ENCODE data around the gene KLRF1. TPM values are rescaled to one million over a fixed set of nuclear protein-coding genes. Genes with fewer than 3 reads are reported as not detected.

KLRF1 gene
- total and polyA plus RNA-seq, 4 donors = 0.21 to 0.40 (median 0.23) TPM

- Histone ChIP-seq H3K9me3 (ENCODE audit: control insufficient read depth, insufficient read depth, low read length) (no peaks in the 10 kb centered on the region), H3K4me3 (ENCODE audit: low read depth, low read length) (no peak overlapping the region), H3K4me1 (ENCODE audit: control insufficient read depth, insufficient read depth, low read length) (no peaks in the 10 kb centered on the region), H3K27ac (ENCODE audit: low read depth, low read length) (no peak overlapping the region), H3K27me3 (ENCODE audit: control insufficient read depth, insufficient read depth, low read length) (no peaks in the 10 kb centered on the region), H3K36me3 (ENCODE audit: control insufficient read depth, insufficient read depth, low read length) (no peaks in the 10 kb centered on the region)
- DNase-seq (ENCODE audit: low read depth in 4 of 6, low spot score in 6 of 6) = no peak
- no CpG with 5 or more reads among the region's 3 CpGs for WGBS (ENCODE audit: insufficient coverage)
Observed at GRCh38 chr12:9831720-9832119, 4.4 kb downstream of the KLRF1 start.

- no CpG with 5 or more reads among the region's 3 CpGs for WGBS (ENCODE audit: insufficient coverage)
- no peaks in the 10 kb centered on the region for H3K36me3 ChIP-seq (ENCODE audit: control insufficient read depth, insufficient read depth, low read length)
- no peaks in the 10 kb centered on the region for H3K4me1 ChIP-seq (ENCODE audit: control insufficient read depth, insufficient read depth, low read length)
- no peak overlapping the region for H3K4me3 ChIP-seq (ENCODE audit: low read depth, low read length)
- H3K9me3 ChIP-seq (ENCODE audit: control insufficient read depth, insufficient read depth, low read length) = no peaks in the 10 kb centered on the region
- no peak for DNase-seq (ENCODE audit: low read depth in 4 of 6, low spot score in 6 of 6)
- H3K27ac ChIP-seq (ENCODE audit: low read depth, low read length) = no peak overlapping the region
- no peaks in the 10 kb centered on the region for H3K27me3 ChIP-seq (ENCODE audit: control insufficient read depth, insufficient read depth, low read length)
Observed at GRCh38 chr12:9843407-9843806, 16.1 kb downstream of the KLRF1 start.

DNA sequence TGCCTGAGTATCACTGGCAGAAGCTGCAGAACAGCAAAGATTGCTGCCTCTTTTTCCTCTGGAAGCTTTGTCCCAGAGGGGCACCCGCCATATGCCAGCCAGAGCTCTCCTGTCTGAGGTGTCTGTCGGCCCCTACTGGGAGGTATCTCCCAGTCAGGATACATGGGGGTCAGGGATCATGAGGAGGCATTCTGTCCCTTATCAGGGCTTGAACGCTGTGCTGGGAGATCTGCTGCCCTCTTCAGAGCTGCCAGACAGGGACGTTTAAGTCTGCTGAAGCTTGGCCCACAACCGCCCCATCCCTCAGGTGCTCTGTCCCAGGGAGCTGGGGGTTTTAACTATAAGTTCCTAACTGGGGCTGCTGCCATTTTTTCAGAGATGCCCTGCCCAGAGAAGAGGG lies 21.6 kb downstream of the KLRF1 start:
- H3K4me3 ChIP-seq (ENCODE audit: low read depth, low read length) = no peak overlapping the region
- 83% methylated on average over 5 of the region's 5 CpGs for WGBS (ENCODE audit: insufficient coverage)
- no peak for DNase-seq (ENCODE audit: low read depth in 4 of 6, low spot score in 6 of 6)

DNA sequence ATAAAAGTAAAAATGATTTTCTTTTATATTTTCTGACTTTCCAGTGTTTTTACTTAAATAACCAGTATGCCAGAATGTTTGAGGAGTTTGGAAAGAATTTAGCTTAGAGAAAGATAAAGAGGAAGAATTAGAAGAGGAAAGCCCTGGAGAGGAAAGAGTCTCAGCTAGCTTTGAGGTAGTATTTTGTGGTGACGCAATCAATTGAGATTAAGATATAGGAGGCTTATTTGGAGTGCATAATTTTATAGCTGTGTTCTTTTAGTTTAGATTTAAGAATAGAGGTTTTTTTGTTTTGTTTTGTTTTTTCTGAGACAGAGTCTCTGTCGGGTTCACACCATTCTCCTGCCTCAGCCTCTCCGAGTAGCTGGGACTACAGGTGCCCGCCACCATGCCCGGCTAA lies 23.8 kb downstream of the KLRF1 start:
- H3K27ac ChIP-seq (ENCODE audit: low read depth, low read length) = no peak overlapping the region
- no peaks in the 10 kb centered on the region for H3K9me3 ChIP-seq (ENCODE audit: control insufficient read depth, insufficient read depth, low read length)
- no peak for DNase-seq (ENCODE audit: low read depth in 4 of 6, low spot score in 6 of 6)
- H3K36me3 ChIP-seq (ENCODE audit: control insufficient read depth, insufficient read depth, low read length) = no peaks in the 10 kb centered on the region
- no CpG with 5 or more reads among the region's 5 CpGs for WGBS (ENCODE audit: insufficient coverage)
- H3K4me3 ChIP-seq (ENCODE audit: low read depth, low read length) = no peak overlapping the region
- no peaks in the 10 kb centered on the region for H3K4me1 ChIP-seq (ENCODE audit: control insufficient read depth, insufficient read depth, low read length)
- no peaks in the 10 kb centered on the region for H3K27me3 ChIP-seq (ENCODE audit: control insufficient read depth, insufficient read depth, low read length)

More for the DNA sequence above, 21.6 kb downstream of the KLRF1 start:
- Histone ChIP-seq H3K4me1 (ENCODE audit: control insufficient read depth, insufficient read depth, low read length) (no peaks in the 10 kb centered on the region), H3K9me3 (ENCODE audit: control insufficient read depth, insufficient read depth, low read length) (no peaks in the 10 kb centered on the region), H3K27ac (ENCODE audit: low read depth, low read length) (no peak overlapping the region), H3K27me3 (ENCODE audit: control insufficient read depth, insufficient read depth, low read length) (no peaks in the 10 kb centered on the region), H3K36me3 (ENCODE audit: control insufficient read depth, insufficient read depth, low read length) (no peaks in the 10 kb centered on the region)

- 94% methylated on average over 2 of the region's 2 CpGs for WGBS (ENCODE audit: insufficient coverage)
- Histone ChIP-seq H3K27ac (ENCODE audit: low read depth, low read length) (no peak overlapping the region), H3K9me3 (ENCODE audit: control insufficient read depth, insufficient read depth, low read length) (no peaks in the 10 kb centered on the region), H3K27me3 (ENCODE audit: control insufficient read depth, insufficient read depth, low read length) (no peaks in the 10 kb centered on the region), H3K4me1 (ENCODE audit: control insufficient read depth, insufficient read depth, low read length) (no peaks in the 10 kb centered on the region), H3K4me3 (ENCODE audit: low read depth, low read length) (no peak overlapping the region), H3K36me3 (ENCODE audit: control insufficient read depth, insufficient read depth, low read length) (no peaks in the 10 kb centered on the region)
- no peak for DNase-seq (ENCODE audit: low read depth in 4 of 6, low spot score in 6 of 6)
Observed at GRCh38 chr12:9851927-9852326, 24.6 kb downstream of the KLRF1 start.

- Histone ChIP-seq H3K4me1 (ENCODE audit: control insufficient read depth, insufficient read depth, low read length) (no peaks in the 10 kb centered on the region), H3K27ac (ENCODE audit: low read depth, low read length) (no peak overlapping the region), H3K4me3 (ENCODE audit: low read depth, low read length) (no peak overlapping the region), H3K9me3 (ENCODE audit: control insufficient read depth, insufficient read depth, low read length) (no peaks in the 10 kb centered on the region), H3K27me3 (ENCODE audit: control insufficient read depth, insufficient read depth, low read length) (no peaks in the 10 kb centered on the region), H3K36me3 (ENCODE audit: control insufficient read depth, insufficient read depth, low read length) (no peaks in the 10 kb centered on the region)
- WGBS (ENCODE audit: insufficient coverage) = 88% methylated on average over 1 of the region's 1 CpG
- no peak for DNase-seq (ENCODE audit: low read depth in 4 of 6, low spot score in 6 of 6)
Observed at GRCh38 chr12:9856151-9856550, 28.9 kb downstream of the KLRF1 start.

GRCh38 chr12:9856894-9857293 lies 29.6 kb downstream of the KLRF1 start:
- no CpG with 5 or more reads among the region's 3 CpGs for WGBS (ENCODE audit: insufficient coverage)
- no peak overlapping the region for H3K27ac ChIP-seq (ENCODE audit: low read depth, low read length)
- DNase-seq (ENCODE audit: low read depth in 4 of 6, low spot score in 6 of 6) = no peak
- H3K27me3 ChIP-seq (ENCODE audit: control insufficient read depth, insufficient read depth, low read length) = no peaks in the 10 kb centered on the region
- no peaks in the 10 kb centered on the region for H3K9me3 ChIP-seq (ENCODE audit: control insufficient read depth, insufficient read depth, low read length)
- no peaks in the 10 kb centered on the region for H3K4me1 ChIP-seq (ENCODE audit: control insufficient read depth, insufficient read depth, low read length)
- no peaks in the 10 kb centered on the region for H3K36me3 ChIP-seq (ENCODE audit: control insufficient read depth, insufficient read depth, low read length)
- H3K4me3 ChIP-seq (ENCODE audit: low read depth, low read length) = no peak overlapping the region

- H3K36me3 ChIP-seq (ENCODE audit: control insufficient read depth, insufficient read depth, low read length) = no peaks in the 10 kb centered on the region
- no peaks in the 10 kb centered on the region for H3K27me3 ChIP-seq (ENCODE audit: control insufficient read depth, insufficient read depth, low read length)
- H3K9me3 ChIP-seq (ENCODE audit: control insufficient read depth, insufficient read depth, low read length) = no peaks in the 10 kb centered on the region
- H3K4me1 ChIP-seq (ENCODE audit: control insufficient read depth, insufficient read depth, low read length) = no peaks in the 10 kb centered on the region
- no peak overlapping the region for H3K4me3 ChIP-seq (ENCODE audit: low read depth, low read length)
- DNase-seq (ENCODE audit: low read depth in 4 of 6, low spot score in 6 of 6) = peak in 2 of 6 donors; percentile 2 to 29
- H3K27ac ChIP-seq (ENCODE audit: low read depth, low read length) = no peak overlapping the region
Observed at GRCh38 chr12:9858135-9858534, 30.9 kb downstream of the KLRF1 start.

- Histone ChIP-seq H3K36me3 (ENCODE audit: control insufficient read depth, insufficient read depth, low read length) (no peaks in the 10 kb centered on the region), H3K27ac (ENCODE audit: low read depth, low read length) (no peak overlapping the region), H3K4me1 (ENCODE audit: control insufficient read depth, insufficient read depth, low read length) (no peaks in the 10 kb centered on the region), H3K9me3 (ENCODE audit: control insufficient read depth, insufficient read depth, low read length) (no peaks in the 10 kb centered on the region), H3K4me3 (ENCODE audit: low read depth, low read length) (no peak overlapping the region), H3K27me3 (ENCODE audit: control insufficient read depth, insufficient read depth, low read length) (no peaks in the 10 kb centered on the region)
- WGBS (ENCODE audit: insufficient coverage) = no CpG with 5 or more reads among the region's 4 CpGs
- no peak for DNase-seq (ENCODE audit: low read depth in 4 of 6, low spot score in 6 of 6)
Observed at GRCh38 chr12:9864913-9865675, 37.8 kb downstream of the KLRF1 start.

GRCh38 chr12:9866860-9867269 lies 39.6 kb downstream of the KLRF1 start:
- H3K36me3 ChIP-seq (ENCODE audit: control insufficient read depth, insufficient read depth, low read length) = no peaks in the 10 kb centered on the region
- H3K27ac ChIP-seq (ENCODE audit: low read depth, low read length) = no peak overlapping the region
- no peaks in the 10 kb centered on the region for H3K4me1 ChIP-seq (ENCODE audit: control insufficient read depth, insufficient read depth, low read length)
- WGBS (ENCODE audit: insufficient coverage) = 68% methylated on average over 3 of the region's 4 CpGs
- no peaks in the 10 kb centered on the region for H3K27me3 ChIP-seq (ENCODE audit: control insufficient read depth, insufficient read depth, low read length)
- DNase-seq (ENCODE audit: low read depth in 4 of 6, low spot score in 6 of 6) = no peak
- no peaks in the 10 kb centered on the region for H3K9me3 ChIP-seq (ENCODE audit: control insufficient read depth, insufficient read depth, low read length)
- H3K4me3 ChIP-seq (ENCODE audit: low read depth, low read length) = no peak overlapping the region

Measured in spinal cord (tissue), 10 donors.